HepG2 (cell line): ENCODE data around the gene ZCCHC18. TPM values are rescaled to one million over a fixed set of nuclear protein-coding genes. Genes with fewer than 3 reads are reported as not detected.

Experiments used
- ASH2L ChIP-seq: fragments of 300-600, 200-600 bp; sonication (generic); IDR thresholded peaks from 2 replicates; pipeline ENCODE4 v1.7.0; 2017; ENCODE audit warnings: low read depth, mild to moderate bottlenecking, moderate library complexity, mixed read lengths, low read length; ENCODE audit not compliant: insufficient read length
- BORCS8-MEF2B ChIP-seq: sonication (generic); formaldehyde crosslinking; IDR thresholded peaks from 2 replicates; pipeline ENCODE4 v1.8.0; 2022; ENCODE audit warnings: mild to moderate bottlenecking, missing genetic modification reagents
- HES4 ChIP-seq: sonication (generic); formaldehyde crosslinking; IDR thresholded peaks from 2 replicates; pipeline ENCODE4 v1.9.0; 2021; ENCODE audit warnings: mild to moderate bottlenecking, missing genetic modification reagents, borderline replicate concordance
- HINFP ChIP-seq: sonication (generic); formaldehyde crosslinking; IDR thresholded peaks from 2 replicates; pipeline ENCODE4 v1.4.0; 2020; ENCODE audit warnings: low read depth, mild to moderate bottlenecking, missing genetic modification reagents
- KLF6 ChIP-seq: IDR thresholded peaks from 2 replicates; pipeline ENCODE4 v1.8.0; 2016; ENCODE audit warnings: missing biosample characterization, missing genetic modification reagents
- PAF1 ChIP-seq: IDR thresholded peaks from 2 replicates; pipeline ENCODE4 v1.6.1; 2016; ENCODE audit warnings: missing genetic modification reagents, missing compliant biosample characterization
- PITX1 ChIP-seq: sonication (generic); formaldehyde crosslinking; IDR thresholded peaks from 2 replicates; pipeline ENCODE4 v1.5.1; 2020; ENCODE audit warnings: mild to moderate bottlenecking, missing genetic modification reagents
- POGK ChIP-seq: sonication (generic); formaldehyde crosslinking; conservative IDR thresholded peaks from 2 replicates; pipeline ENCODE4 v1.8.0; 2022; ENCODE audit warnings: mild to moderate bottlenecking, moderate library complexity, missing genetic modification reagents
- SIN3A ChIP-seq: IDR thresholded peaks from 2 replicates; pipeline ENCODE4 v1.6.1; 2011; ENCODE audit warnings: low read depth, mild to moderate bottlenecking, control low read depth, low read length, borderline replicate concordance
- SP4 ChIP-seq: sonication (generic); formaldehyde crosslinking; IDR thresholded peaks from 2 replicates; pipeline ENCODE4 v1.8.1; 2023; ENCODE audit warnings: mild to moderate bottlenecking, missing genetic modification reagents
- STAT5B ChIP-seq: sonication (generic); formaldehyde crosslinking; IDR thresholded peaks from 2 replicates; pipeline ENCODE4 v1.4.0; 2020; ENCODE audit warnings: missing genetic modification reagents
- TBL1XR1 ChIP-seq: fragments of 150-350 bp; IDR thresholded peaks from 2 replicates; pipeline ENCODE4 v1.6.1; 2014; ENCODE audit warnings: borderline replicate concordance, low read length; ENCODE audit not compliant: partially characterized antibody
- THAP9 ChIP-seq: sonication (generic); formaldehyde crosslinking; IDR thresholded peaks from 2 replicates; pipeline ENCODE4; 2020; ENCODE audit warnings: missing genetic modification reagents, mild to moderate bottlenecking, borderline replicate concordance
- ZBTB38 ChIP-seq: sonication (generic); formaldehyde crosslinking; IDR thresholded peaks from 2 replicates; pipeline ENCODE4 v1.5.1; 2020; ENCODE audit warnings: mild to moderate bottlenecking, missing genetic modification reagents
- ZFY ChIP-seq: sonication (generic); formaldehyde crosslinking; IDR thresholded peaks from 2 replicates; pipeline ENCODE4 v1.4.0; 2020; ENCODE audit warnings: missing genetic modification reagents
- ZNF101 ChIP-seq: sonication (generic); formaldehyde crosslinking; IDR thresholded peaks from 2 replicates; pipeline ENCODE4 v1.4.0; 2020; ENCODE audit warnings: mild to moderate bottlenecking, low read depth, missing genetic modification reagents, borderline replicate concordance
- ZNF20 ChIP-seq: sonication (generic); formaldehyde crosslinking; IDR thresholded peaks from 2 replicates; pipeline ENCODE4 v1.4.0; 2020; ENCODE audit warnings: mild to moderate bottlenecking, moderate library complexity, missing genetic modification reagents
- ZNF547 ChIP-seq: sonication (generic); formaldehyde crosslinking; IDR thresholded peaks from 2 replicates; pipeline ENCODE4 v1.5.1; 2020; ENCODE audit warnings: mild to moderate bottlenecking, missing genetic modification reagents
- polyA plus RNA-seq, 8 experiments: library from polyadenylated mRNA; depleted of rRNA in 3 of 8; stranded (reverse) in 7 of 8; unstranded in 1 of 8; fragments of >200 nt; fragmentation: Illumina TruSeq in 4 of 8; extraction: Trizol in 4 of 8; gene quantifications; 2 replicates each; pipeline versions ENCODE4 v1.2.1 to v1.2.3, GENCODE V29; 2011 to 2016; ENCODE audit warnings: low read depth in 4 of 8, missing spikeins in 1 of 8, mixed read lengths in 1 of 8; ENCODE audit not compliant: insufficient read depth in 1 of 8
- total RNA-seq, 5 experiments: library from RNA; depleted of rRNA; stranded (reverse); fragments of >200 nt; fragmentation: Illumina TruSeq; extraction: Trizol; gene quantifications; 2 replicates each; pipeline ENCODE4 v1.2.3, GENCODE V29; 2016; ENCODE audit warnings: low read depth in 1 of 5
- TF ChIP-seq, protein P1 (sequence below): sonication (generic); formaldehyde crosslinking; IDR thresholded peaks from 2 replicates; pipeline ENCODE4 v1.5.0; 2020; ENCODE audit warnings: missing genetic modification reagents
- TF ChIP-seq, protein P2 (sequence below): sonication (generic); formaldehyde crosslinking; IDR thresholded peaks from 2 replicates; pipeline ENCODE4 v1.4.0; 2020; ENCODE audit warnings: missing genetic modification reagents

The ZCCHC18 gene
- total and polyA plus RNA-seq, 2 of the 13 experiments (the other 11 are each of a cell fraction or from before 2014, with no cell fraction given): 0.18 to 0.33 TPM

DNA sequence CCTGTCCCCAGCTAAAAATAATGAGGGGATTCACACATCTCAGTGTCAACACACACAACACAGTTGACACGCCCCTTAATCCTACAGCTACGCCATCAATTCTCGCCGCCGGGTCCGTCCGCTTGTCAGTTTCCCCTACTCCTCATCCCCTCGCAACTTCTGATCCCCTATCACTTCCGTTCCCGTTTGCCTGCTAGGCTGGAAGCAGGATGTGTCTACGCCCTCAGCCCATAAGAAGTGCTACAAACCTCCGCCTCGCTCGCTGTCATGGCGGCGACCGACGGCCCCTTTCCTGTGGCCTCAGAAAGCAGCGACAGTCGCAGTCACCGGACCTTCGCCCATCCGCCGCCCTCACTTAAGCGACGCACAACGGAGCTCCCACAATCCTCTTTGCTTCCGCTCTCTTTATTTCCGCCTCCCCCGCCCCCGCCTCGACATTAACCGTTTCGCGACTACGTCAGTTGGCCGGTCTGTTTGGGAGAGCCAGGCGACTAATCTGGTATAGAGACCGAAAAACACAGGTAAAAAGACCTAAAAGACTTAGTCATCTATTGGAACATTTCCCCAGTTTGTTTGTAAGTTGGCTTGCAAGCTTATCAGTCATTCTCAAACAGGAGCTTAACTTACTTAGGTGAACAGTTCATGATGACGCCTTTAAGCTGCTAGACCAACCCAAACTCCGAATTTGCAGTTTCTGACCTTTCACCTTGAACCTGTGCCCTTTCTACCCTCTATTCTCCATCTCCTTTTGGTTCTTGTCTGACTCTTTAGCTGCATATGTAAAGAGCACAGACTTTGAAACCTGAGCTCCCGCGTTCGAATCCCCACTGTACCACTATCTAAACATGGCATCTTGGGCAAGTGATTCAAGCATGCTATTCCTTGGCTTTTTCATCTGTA lies 44.6 kb downstream of the ZCCHC18 start, which contains the start of gene SLC25A53 (continued):
- peak; percentile 65 for TF ChIP-seq POGK (CRISPR knock-in tag)
- peak; percentile 24 for TF ChIP-seq TBL1XR1
- TF ChIP-seq PITX1 (CRISPR knock-in tag): peak; percentile 63; the same call in 1 of the 2 replicates
- TF ChIP-seq ZFY (CRISPR knock-in tag): peak; percentile 41; the same call in 1 of the 2 replicates
- TF ChIP-seq THAP9 (CRISPR knock-in tag): peak; percentile 100
- TF ChIP-seq ZNF547: peak; percentile 31; the same call in 1 of the 2 replicates
- no peak for TF ChIP-seq ZNF101 (CRISPR knock-in tag)
- TF ChIP-seq HINFP (CRISPR knock-in tag): 0 out of 2 replicates have a peak, but pooled peaks have one; percentile 43
- 0 out of 2 replicates have a peak, but pooled peaks have one; percentile 18 for TF ChIP-seq ZBTB38
- no peak for TF ChIP-seq STAT5B (CRISPR knock-in tag)
- TF ChIP-seq HES4: no peak
- TF ChIP-seq ZNF20 (CRISPR knock-in tag): no peak
- TF ChIP-seq, protein P1, sequence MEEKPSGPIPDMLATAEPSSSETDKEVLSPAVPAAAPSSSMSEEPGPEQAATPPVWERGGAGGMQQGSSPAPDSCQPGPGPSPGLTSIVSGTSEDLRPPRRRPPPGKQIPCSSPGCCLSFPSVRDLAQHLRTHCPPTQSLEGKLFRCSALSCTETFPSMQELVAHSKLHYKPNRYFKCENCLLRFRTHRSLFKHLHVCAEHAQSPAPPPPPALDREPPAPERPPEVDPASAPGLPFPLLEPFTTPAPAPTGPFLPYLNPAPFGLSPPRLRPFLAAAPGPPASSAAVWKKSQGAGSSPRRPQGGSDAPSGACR: 0 out of 2 replicates have a peak, but pooled peaks have one; percentile 40
- TF ChIP-seq SP4 (CRISPR knock-in tag): peak; percentile 60; the same call in 1 of the 2 replicates
- TF ChIP-seq BORCS8-MEF2B (CRISPR knock-in tag): 0 out of 2 replicates have a peak, but pooled peaks have one; percentile 26
- TF ChIP-seq PAF1: no peak
- TF ChIP-seq, protein P2, sequence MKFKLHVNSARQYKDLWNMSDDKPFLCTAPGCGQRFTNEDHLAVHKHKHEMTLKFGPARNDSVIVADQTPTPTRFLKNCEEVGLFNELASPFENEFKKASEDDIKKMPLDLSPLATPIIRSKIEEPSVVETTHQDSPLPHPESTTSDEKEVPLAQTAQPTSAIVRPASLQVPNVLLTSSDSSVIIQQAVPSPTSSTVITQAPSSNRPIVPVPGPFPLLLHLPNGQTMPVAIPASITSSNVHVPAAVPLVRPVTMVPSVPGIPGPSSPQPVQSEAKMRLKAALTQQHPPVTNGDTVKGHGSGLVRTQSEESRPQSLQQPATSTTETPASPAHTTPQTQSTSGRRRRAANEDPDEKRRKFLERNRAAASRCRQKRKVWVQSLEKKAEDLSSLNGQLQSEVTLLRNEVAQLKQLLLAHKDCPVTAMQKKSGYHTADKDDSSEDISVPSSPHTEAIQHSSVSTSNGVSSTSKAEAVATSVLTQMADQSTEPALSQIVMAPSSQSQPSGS (CRISPR knock-in tag): no peak; the same call in 1 of the 2 replicates
- TF ChIP-seq KLF6 (CRISPR knock-in tag): no peak
- TF ChIP-seq SIN3A: 0 out of 2 replicates have a peak, but pooled peaks have one; percentile 30
- peak; percentile 87 for TF ChIP-seq ASH2L
